ENCODE results near the gene PLAC9. TPM values are rescaled to one million over a fixed set of nuclear protein-coding genes. Genes with fewer than 3 reads are reported as not detected.
"Not testable (repeated sequence)": the region's sequence is repeated elsewhere in the genome, so short reads cannot be mapped to it uniquely, and the experiment has no call there.

PLAC9 gene, protein sequence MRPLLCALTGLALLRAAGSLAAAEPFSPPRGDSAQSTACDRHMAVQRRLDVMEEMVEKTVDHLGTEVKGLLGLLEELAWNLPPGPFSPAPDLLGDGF
- total RNA-seq (2014; rRNA removed; shearing (Covaris generic)): not detected in 2 replicates
- polyA plus RNA-seq (2015; cell fraction: cytosol; rRNA removed): not detected in 2 replicates
- not detected in 2 replicates for polyA plus RNA-seq (2015; cell fraction: nucleus; rRNA removed)

GRCh38 chr10:80132299-80133139 lies at the start of gene PLAC9:
TSS of gene PLAC9 (plus strand) at chr10:80132730. CDS start at chr10:80132763, 33 bp downstream.
- DNase-seq (ENCODE audit: low read depth, low spot score): no peak
- in situ Hi-C loops (cut with HindIII; ENCODE audit: low pct_unique_long_range_greater_than_20kb, low sequenced_read_pairs): no loop called here

DNA sequence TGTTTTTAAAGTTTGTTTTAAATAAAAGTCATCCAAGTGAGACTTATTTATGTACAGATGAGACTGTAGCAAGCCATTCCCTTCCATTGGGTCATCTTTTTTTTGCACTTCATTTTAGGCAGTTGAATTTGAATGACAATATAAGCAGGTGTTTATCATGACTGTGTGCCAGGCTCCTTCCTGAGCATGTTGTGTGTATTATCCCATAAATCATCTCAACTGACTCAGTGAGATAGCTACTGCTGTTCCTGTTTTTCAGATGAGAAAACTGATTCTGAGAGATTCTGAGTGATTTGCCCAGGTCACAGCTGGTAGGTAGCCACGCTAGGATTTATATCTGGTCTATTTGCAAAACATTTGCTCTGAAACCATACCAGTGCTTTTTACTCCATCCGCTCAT lies 42.4 kb upstream of the PLAC9 start:
- in situ Hi-C loops (cut with HindIII; ENCODE audit: low pct_unique_long_range_greater_than_20kb, low sequenced_read_pairs): no loop called here
- no peak for DNase-seq (ENCODE audit: low read depth, low spot score)

DNA sequence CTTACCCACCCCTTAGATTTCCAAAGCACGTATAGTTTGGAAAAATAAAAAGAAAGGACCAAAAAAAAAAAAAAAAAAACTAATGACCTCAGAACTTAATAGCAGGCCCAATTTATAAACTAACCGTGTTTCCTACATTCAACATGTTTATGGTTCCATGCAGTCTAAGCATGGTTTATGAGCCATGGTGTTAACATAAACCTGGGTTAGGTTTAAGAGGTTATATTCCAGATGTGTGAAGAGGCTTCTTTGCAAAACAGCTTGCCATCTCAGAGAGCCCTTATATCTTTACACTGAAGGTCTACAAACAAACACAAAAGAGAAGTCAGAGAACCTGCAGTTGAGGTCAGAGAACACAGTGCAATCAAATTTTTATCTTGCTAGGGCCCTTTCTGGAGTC lies 38.3 kb upstream of the PLAC9 start:
- DNase-seq (ENCODE audit: low read depth, low spot score): no peak

GRCh38 chr10:80098272-80098671 lies 34.3 kb upstream of the PLAC9 start:
- DNase-seq (ENCODE audit: low read depth, low spot score); in situ Hi-C loops (cut with HindIII; ENCODE audit: low pct_unique_long_range_greater_than_20kb, low sequenced_read_pairs): not testable (repeated sequence)

More for the DNA sequence above, 38.3 kb upstream of the PLAC9 start:
- in situ Hi-C loops (cut with HindIII; ENCODE audit: low pct_unique_long_range_greater_than_20kb, low sequenced_read_pairs): no loop called here

- DNase-seq (ENCODE audit: low read depth, low spot score); in situ Hi-C loops (cut with HindIII; ENCODE audit: low pct_unique_long_range_greater_than_20kb, low sequenced_read_pairs): not testable (repeated sequence)
Measured at GRCh38 chr10:80099295-80099694, 33.2 kb upstream of the PLAC9 start.

DNA sequence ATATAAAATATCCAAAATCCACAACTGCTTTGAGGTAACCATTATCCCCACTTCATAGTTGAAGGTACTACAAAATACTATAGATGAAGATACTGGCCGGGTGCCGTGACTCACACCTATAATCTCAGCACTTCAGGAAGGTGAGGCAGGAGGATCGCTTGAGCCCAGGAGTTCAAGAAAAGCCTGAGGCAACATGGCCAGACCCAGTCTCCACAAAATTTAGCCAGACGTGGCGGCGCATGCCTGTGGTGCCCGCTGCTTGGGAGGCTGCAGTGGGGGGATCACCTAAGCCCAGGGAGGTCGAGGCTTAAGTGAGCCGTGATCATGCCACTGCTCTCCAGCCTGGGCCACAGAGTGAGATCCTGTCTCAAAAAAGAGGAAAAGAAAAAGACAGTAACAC lies 32.4 kb upstream of the PLAC9 start:
- in situ Hi-C loops (cut with HindIII; ENCODE audit: low pct_unique_long_range_greater_than_20kb, low sequenced_read_pairs): no loop called here
- DNase-seq (ENCODE audit: low read depth, low spot score): no peak

DNA sequence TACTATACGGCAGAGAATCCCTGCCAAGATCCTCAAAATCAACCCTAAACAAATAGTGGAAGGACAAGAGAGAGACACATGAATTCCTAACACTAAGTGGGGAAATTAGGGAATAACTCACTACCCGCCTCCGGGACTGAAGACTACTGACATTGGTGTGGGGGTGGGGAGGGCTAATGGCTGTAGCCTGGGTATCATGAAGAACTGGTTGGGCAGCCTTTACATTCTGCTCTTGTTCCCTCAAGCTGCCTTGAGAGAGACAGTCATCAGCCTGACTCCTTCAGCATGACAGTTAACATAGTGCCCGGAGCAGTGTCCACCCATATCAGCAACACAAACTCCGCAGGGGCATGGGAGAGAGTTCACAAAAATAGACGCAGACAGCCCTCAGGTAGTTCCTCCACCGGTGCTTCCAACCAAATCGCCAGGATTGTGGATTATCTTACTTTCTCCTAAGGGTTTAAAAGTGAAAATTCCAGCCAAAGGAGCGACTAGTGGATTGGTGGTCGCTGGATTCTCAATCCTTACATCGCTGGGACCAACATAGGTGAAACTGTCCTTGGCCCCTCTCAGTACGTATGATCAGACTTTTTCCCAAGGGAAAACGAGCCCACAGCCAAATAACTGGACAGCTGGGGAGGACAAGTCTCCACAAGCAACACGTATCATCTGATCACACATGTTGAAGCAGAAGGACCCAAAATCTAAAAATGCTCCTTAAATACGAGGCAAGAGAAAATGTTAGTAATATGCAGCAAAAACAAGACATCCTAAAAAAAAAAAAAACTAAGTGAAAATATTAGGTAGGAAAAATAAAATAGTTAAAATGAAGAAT lies 31.5 kb upstream of the PLAC9 start:
- in situ Hi-C loops (cut with HindIII; ENCODE audit: low pct_unique_long_range_greater_than_20kb, low sequenced_read_pairs): no loop called here
- DNase-seq (ENCODE audit: low read depth, low spot score): no peak

GRCh38 chr10:80104066-80104926 lies 28.2 kb upstream of the PLAC9 start:
- DNase-seq (ENCODE audit: low read depth, low spot score): no peak
- in situ Hi-C loops (cut with HindIII; ENCODE audit: low pct_unique_long_range_greater_than_20kb, low sequenced_read_pairs): no loop called here

DNA sequence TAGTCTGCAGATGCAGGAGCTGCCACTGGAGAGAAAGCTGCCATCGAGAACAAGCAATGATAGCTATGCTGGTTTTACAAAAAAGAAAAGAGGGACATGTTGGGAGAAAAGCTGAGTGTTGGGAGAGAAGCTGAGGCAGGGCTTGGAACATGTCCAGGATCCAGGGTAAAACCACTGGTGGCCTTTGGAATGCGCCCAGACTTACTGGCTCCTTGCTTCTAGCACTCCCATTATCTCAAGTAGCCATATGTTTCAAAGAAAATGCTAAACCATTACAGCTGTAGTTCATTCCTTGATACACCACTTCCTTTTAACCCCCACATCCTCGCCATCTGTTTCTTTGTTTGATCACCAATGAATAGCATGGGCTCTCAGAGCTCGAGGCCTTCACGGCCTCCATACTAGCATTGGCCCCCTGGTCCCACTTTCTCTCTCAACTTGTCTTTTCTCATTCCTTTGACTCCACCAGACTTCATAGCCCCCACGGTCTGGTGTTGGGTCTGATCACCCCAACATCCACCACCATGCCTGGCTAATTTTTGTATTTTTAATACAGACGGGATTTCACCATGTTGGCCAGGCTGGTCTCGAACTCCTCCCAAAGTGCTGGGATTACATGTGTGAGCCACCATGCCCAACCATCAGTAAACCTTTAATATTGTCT lies 23.8 kb upstream of the PLAC9 start:
- in situ Hi-C loops (cut with HindIII; ENCODE audit: low pct_unique_long_range_greater_than_20kb, low sequenced_read_pairs): no loop called here
- DNase-seq (ENCODE audit: low read depth, low spot score): no peak

DNA sequence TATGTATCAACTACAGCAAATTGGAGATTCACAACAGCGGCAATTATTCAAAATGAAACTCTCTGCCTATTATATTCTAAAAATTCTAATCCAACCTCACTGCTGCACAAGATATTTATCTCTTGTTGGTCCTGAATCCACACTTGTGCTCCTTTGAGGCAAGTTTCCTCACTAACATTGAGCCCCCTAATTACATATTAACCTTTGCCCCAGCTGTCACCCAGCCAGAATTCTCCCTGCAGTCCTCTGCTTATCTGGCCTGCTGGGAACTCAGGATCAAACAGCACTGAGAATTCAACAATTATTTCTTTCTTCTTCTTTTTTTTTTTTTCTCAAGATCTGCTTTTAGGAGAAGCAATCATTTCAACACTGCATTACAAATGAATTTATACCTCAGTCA lies 21.5 kb upstream of the PLAC9 start:
- in situ Hi-C loops (cut with HindIII; ENCODE audit: low pct_unique_long_range_greater_than_20kb, low sequenced_read_pairs): no loop called here
- no peak for DNase-seq (ENCODE audit: low read depth, low spot score)

- no peak for DNase-seq (ENCODE audit: low read depth, low spot score)
- in situ Hi-C loops (cut with HindIII; ENCODE audit: low pct_unique_long_range_greater_than_20kb, low sequenced_read_pairs): no loop called here
Measured at GRCh38 chr10:80118669-80119068, 13.9 kb upstream of the PLAC9 start.

GRCh38 chr10:80122110-80122710 lies 10.3 kb upstream of the PLAC9 start:
- in situ Hi-C loops (cut with HindIII; ENCODE audit: low pct_unique_long_range_greater_than_20kb, low sequenced_read_pairs): no loop called here

GRCh38 chr10:80122746-80123145 lies 9.8 kb upstream of the PLAC9 start:
- in situ Hi-C loops (cut with HindIII; ENCODE audit: low pct_unique_long_range_greater_than_20kb, low sequenced_read_pairs): no loop called here
- no peak for DNase-seq (ENCODE audit: low read depth, low spot score)

More at GRCh38 chr10:80122110-80122710, 10.3 kb upstream of the PLAC9 start:
- no peak for DNase-seq (ENCODE audit: low read depth, low spot score)

DNA sequence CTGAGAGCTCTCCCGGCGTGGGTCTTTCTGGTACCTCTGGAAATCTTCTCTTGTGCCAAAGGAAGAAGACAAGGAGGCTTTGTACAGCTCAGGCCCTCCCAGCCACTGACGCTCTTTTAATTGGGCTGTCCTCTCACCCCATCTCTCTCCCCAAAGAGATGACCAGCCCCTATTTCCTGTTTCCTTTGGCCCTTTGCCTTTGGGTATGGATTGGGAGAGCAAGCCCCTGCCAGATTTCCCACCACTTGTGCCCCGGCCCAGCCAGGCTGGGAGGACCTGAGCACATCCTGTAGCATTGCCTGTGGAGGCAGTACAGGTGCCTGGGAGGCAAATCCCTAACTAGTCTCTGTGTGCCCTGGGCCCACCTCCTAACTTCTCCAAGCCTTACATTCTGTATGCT lies 5.7 kb upstream of the PLAC9 start:
- DNase-seq (ENCODE audit: low read depth, low spot score): peak; percentile 55
- in situ Hi-C loops (cut with HindIII; ENCODE audit: low pct_unique_long_range_greater_than_20kb, low sequenced_read_pairs): no loop called here

GRCh38 chr10:80131499-80131901 lies 1.0 kb upstream of the PLAC9 start:
- in situ Hi-C loops (cut with HindIII; ENCODE audit: low pct_unique_long_range_greater_than_20kb, low sequenced_read_pairs): no loop called here
- no peak for DNase-seq (ENCODE audit: low read depth, low spot score)

DNA sequence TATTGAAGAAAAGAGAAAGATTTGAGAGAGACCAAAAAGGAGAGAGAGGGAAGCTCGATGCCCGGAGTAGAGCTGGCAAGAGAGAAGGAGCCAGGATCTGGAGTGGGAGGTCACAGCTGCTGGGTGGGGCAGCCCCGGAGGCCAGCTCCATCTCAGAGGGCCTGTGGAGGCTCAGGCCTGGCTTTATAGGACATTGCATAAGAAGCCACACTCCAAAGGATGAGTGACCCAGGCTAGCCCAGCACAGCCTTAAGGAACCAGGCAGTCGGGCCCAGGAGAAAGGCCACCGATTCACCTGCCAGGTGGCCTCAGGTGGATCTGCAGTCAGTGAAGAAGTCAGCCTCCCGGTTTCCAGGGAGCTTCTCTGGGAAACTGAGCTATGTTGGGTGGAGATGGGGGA lies 676 bp downstream of the PLAC9 start:
- no peak for DNase-seq (ENCODE audit: low read depth, low spot score)
- in situ Hi-C loops (cut with HindIII; ENCODE audit: low pct_unique_long_range_greater_than_20kb, low sequenced_read_pairs): no loop called here

Measured in SK-MEL-5 (cell line).